ENCODE results near the gene USP31. TPM values are rescaled to one million over a fixed set of nuclear protein-coding genes. Genes with fewer than 3 reads are reported as not detected.

USP31 gene
- total and polyA plus RNA-seq, 2 donors = 2.6 to 3.7 TPM

GRCh38 chr16:23163921-23164320 lies 14.7 kb upstream of the USP31 start:
- no peaks in the 10 kb centered on the region for H3K9me3 ChIP-seq (ENCODE audit: control insufficient read depth in 2 of 2, insufficient read depth in 1 of 2, low read length in 1 of 2)
- H3K4me1 ChIP-seq (ENCODE audit: control insufficient read depth in 2 of 2, insufficient read depth in 2 of 2, low read length in 2 of 2) = no peaks in the 10 kb centered on the region
- no peak overlapping the region for H3K4me3 ChIP-seq (ENCODE audit: low read length in 2 of 2)
- no peaks in the 10 kb centered on the region for H3K27me3 ChIP-seq (ENCODE audit: control insufficient read depth in 2 of 2, insufficient read depth in 1 of 2, low read length in 1 of 2)
- H3K27ac ChIP-seq (ENCODE audit: low read depth in 1 of 2, low read length in 1 of 2) = no peak overlapping the region
- no peak for DNase-seq (ENCODE audit: low read depth in 6 of 9, low spot score in 9 of 9)
- no peaks in the 10 kb centered on the region for H3K36me3 ChIP-seq (ENCODE audit: control insufficient read depth in 2 of 2, insufficient read depth in 2 of 2, low read length in 1 of 2)
- 97% methylated on average over 2 of the region's 2 CpGs for WGBS

- Histone ChIP-seq H3K9me3 (ENCODE audit: control insufficient read depth in 2 of 2, insufficient read depth in 1 of 2, low read length in 1 of 2) (no peaks in the 10 kb centered on the region), H3K4me3 (ENCODE audit: low read length in 2 of 2) (no peak overlapping the region), H3K27me3 (ENCODE audit: control insufficient read depth in 2 of 2, insufficient read depth in 1 of 2, low read length in 1 of 2) (no peaks in the 10 kb centered on the region), H3K27ac (ENCODE audit: low read depth in 1 of 2, low read length in 1 of 2) (no peak overlapping the region), H3K36me3 (ENCODE audit: control insufficient read depth in 2 of 2, insufficient read depth in 2 of 2, low read length in 1 of 2) (no peaks in the 10 kb centered on the region), H3K4me1 (ENCODE audit: control insufficient read depth in 2 of 2, insufficient read depth in 2 of 2, low read length in 2 of 2) (no peaks in the 10 kb centered on the region)
- WGBS = 82% methylated on average over 3 of the region's 3 CpGs
- no peak for DNase-seq (ENCODE audit: low read depth in 6 of 9, low spot score in 9 of 9)
Observed at GRCh38 chr16:23160574-23160973, 11.3 kb upstream of the USP31 start.

- Histone ChIP-seq H3K4me1 (ENCODE audit: control insufficient read depth in 2 of 2, insufficient read depth in 2 of 2, low read length in 2 of 2) (no peaks in the 10 kb centered on the region), H3K27me3 (ENCODE audit: control insufficient read depth in 2 of 2, insufficient read depth in 1 of 2, low read length in 1 of 2) (peaks cover 0 to 2% of the 10 kb centered on the region in 2 donors), H3K9me3 (ENCODE audit: control insufficient read depth in 2 of 2, insufficient read depth in 1 of 2, low read length in 1 of 2) (no peaks in the 10 kb centered on the region), H3K36me3 (ENCODE audit: control insufficient read depth in 2 of 2, insufficient read depth in 2 of 2, low read length in 1 of 2) (no peaks in the 10 kb centered on the region), H3K27ac (ENCODE audit: low read depth in 1 of 2, low read length in 1 of 2) (no peak overlapping the region), H3K4me3 (ENCODE audit: low read length in 2 of 2) (no peak overlapping the region)
- no peak for DNase-seq (ENCODE audit: low read depth in 6 of 9, low spot score in 9 of 9)
- 78% methylated on average over 4 of the region's 4 CpGs for WGBS
Observed at GRCh38 chr16:23160082-23160481, 10.8 kb upstream of the USP31 start.

- Histone ChIP-seq H3K27me3 (ENCODE audit: control insufficient read depth in 2 of 2, insufficient read depth in 1 of 2, low read length in 1 of 2) (peaks cover 0 to 2% of the 10 kb centered on the region in 2 donors), H3K36me3 (ENCODE audit: control insufficient read depth in 2 of 2, insufficient read depth in 2 of 2, low read length in 1 of 2) (no peaks in the 10 kb centered on the region), H3K27ac (ENCODE audit: low read depth in 1 of 2, low read length in 1 of 2) (no peak overlapping the region), H3K4me3 (ENCODE audit: low read length in 2 of 2) (no peak overlapping the region), H3K9me3 (ENCODE audit: control insufficient read depth in 2 of 2, insufficient read depth in 1 of 2, low read length in 1 of 2) (no peaks in the 10 kb centered on the region), H3K4me1 (ENCODE audit: control insufficient read depth in 2 of 2, insufficient read depth in 2 of 2, low read length in 2 of 2) (no peaks in the 10 kb centered on the region)
- WGBS = 97% methylated on average over 6 of the region's 6 CpGs
- DNase-seq (ENCODE audit: low read depth in 6 of 9, low spot score in 9 of 9) = no peak
Observed at GRCh38 chr16:23158114-23158513, 8.9 kb upstream of the USP31 start.

- Histone ChIP-seq H3K27me3 (ENCODE audit: control insufficient read depth in 2 of 2, insufficient read depth in 1 of 2, low read length in 1 of 2) (peaks cover 0 to 6% of the 10 kb centered on the region in 2 donors), H3K36me3 (ENCODE audit: control insufficient read depth in 2 of 2, insufficient read depth in 2 of 2, low read length in 1 of 2) (no peaks in the 10 kb centered on the region), H3K9me3 (ENCODE audit: control insufficient read depth in 2 of 2, insufficient read depth in 1 of 2, low read length in 1 of 2) (no peaks in the 10 kb centered on the region), H3K27ac (ENCODE audit: low read depth in 1 of 2, low read length in 1 of 2) (no peak overlapping the region), H3K4me3 (ENCODE audit: low read length in 2 of 2) (no peak overlapping the region), H3K4me1 (ENCODE audit: control insufficient read depth in 2 of 2, insufficient read depth in 2 of 2, low read length in 2 of 2) (no peaks in the 10 kb centered on the region)
- WGBS = 70% methylated on average over 1 of the region's 1 CpG
- no peak for DNase-seq (ENCODE audit: low read depth in 6 of 9, low spot score in 9 of 9)
Observed at GRCh38 chr16:23156946-23157460, 7.8 kb upstream of the USP31 start.

- H3K27me3 ChIP-seq (ENCODE audit: control insufficient read depth in 2 of 2, insufficient read depth in 1 of 2, low read length in 1 of 2) = peaks cover 0 to 6% of the 10 kb centered on the region in 2 donors
- WGBS = 88% methylated on average over 3 of the region's 3 CpGs
Observed at GRCh38 chr16:23156110-23156509, 6.9 kb upstream of the USP31 start.

GRCh38 chr16:23155445-23156049 lies 6.3 kb upstream of the USP31 start:
- Histone ChIP-seq H3K36me3 (ENCODE audit: control insufficient read depth in 2 of 2, insufficient read depth in 2 of 2, low read length in 1 of 2) (no peaks in the 10 kb centered on the region), H3K27me3 (ENCODE audit: control insufficient read depth in 2 of 2, insufficient read depth in 1 of 2, low read length in 1 of 2) (peaks cover 0 to 6% of the 10 kb centered on the region in 2 donors), H3K4me3 (ENCODE audit: low read length in 2 of 2) (no peak overlapping the region), H3K27ac (ENCODE audit: low read depth in 1 of 2, low read length in 1 of 2) (no peak overlapping the region), H3K4me1 (ENCODE audit: control insufficient read depth in 2 of 2, insufficient read depth in 2 of 2, low read length in 2 of 2) (no peaks in the 10 kb centered on the region), H3K9me3 (ENCODE audit: control insufficient read depth in 2 of 2, insufficient read depth in 1 of 2, low read length in 1 of 2) (no peaks in the 10 kb centered on the region)
- WGBS = 37% methylated on average over 7 of the region's 7 CpGs
- DNase-seq (ENCODE audit: low read depth in 6 of 9, low spot score in 9 of 9) = no peak

More at GRCh38 chr16:23156110-23156509, 6.9 kb upstream of the USP31 start:
- H3K4me1 ChIP-seq (ENCODE audit: control insufficient read depth in 2 of 2, insufficient read depth in 2 of 2, low read length in 2 of 2) = no peaks in the 10 kb centered on the region
- no peak for DNase-seq (ENCODE audit: low read depth in 6 of 9, low spot score in 9 of 9)
- no peak overlapping the region for H3K27ac ChIP-seq (ENCODE audit: low read depth in 1 of 2, low read length in 1 of 2)
- H3K36me3 ChIP-seq (ENCODE audit: control insufficient read depth in 2 of 2, insufficient read depth in 2 of 2, low read length in 1 of 2) = no peaks in the 10 kb centered on the region
- no peak overlapping the region for H3K4me3 ChIP-seq (ENCODE audit: low read length in 2 of 2)
- no peaks in the 10 kb centered on the region for H3K9me3 ChIP-seq (ENCODE audit: control insufficient read depth in 2 of 2, insufficient read depth in 1 of 2, low read length in 1 of 2)

GRCh38 chr16:23152386-23153178 lies 3.3 kb upstream of the USP31 start:
- DNase-seq (ENCODE audit: low read depth in 6 of 9, low spot score in 9 of 9) = no peak
- H3K4me1 ChIP-seq (ENCODE audit: control insufficient read depth in 2 of 2, insufficient read depth in 2 of 2, low read length in 2 of 2) = peaks cover 3 to 4% of the 10 kb centered on the region in 2 donors
- no peaks in the 10 kb centered on the region for H3K36me3 ChIP-seq (ENCODE audit: control insufficient read depth in 2 of 2, insufficient read depth in 2 of 2, low read length in 1 of 2)
- peaks cover 0 to 11% of the 10 kb centered on the region in 2 donors for H3K27me3 ChIP-seq (ENCODE audit: control insufficient read depth in 2 of 2, insufficient read depth in 1 of 2, low read length in 1 of 2)
- no peaks in the 10 kb centered on the region for H3K9me3 ChIP-seq (ENCODE audit: control insufficient read depth in 2 of 2, insufficient read depth in 1 of 2, low read length in 1 of 2)
- H3K27ac ChIP-seq (ENCODE audit: low read depth in 1 of 2, low read length in 1 of 2) = no peak overlapping the region
- WGBS = 88% methylated on average over 12 of the region's 12 CpGs
- no peak overlapping the region for H3K4me3 ChIP-seq (ENCODE audit: low read length in 2 of 2)

GRCh38 chr16:23149993-23150364 lies 727 bp upstream of the USP31 start:
- 61% methylated on average over 4 of the region's 4 CpGs for WGBS
- H3K36me3 ChIP-seq (ENCODE audit: control insufficient read depth in 2 of 2, insufficient read depth in 2 of 2, low read length in 1 of 2) = no peaks in the 10 kb centered on the region
- no peaks in the 10 kb centered on the region for H3K9me3 ChIP-seq (ENCODE audit: control insufficient read depth in 2 of 2, insufficient read depth in 1 of 2, low read length in 1 of 2)
- H3K4me3 ChIP-seq (ENCODE audit: low read length in 2 of 2) = peak overlapping the region; percentile 63 to 87
- H3K27ac ChIP-seq (ENCODE audit: low read depth in 1 of 2, low read length in 1 of 2) = no peak overlapping the region
- peaks cover 0 to 9% of the 10 kb centered on the region in 2 donors for H3K27me3 ChIP-seq (ENCODE audit: control insufficient read depth in 2 of 2, insufficient read depth in 1 of 2, low read length in 1 of 2)
- H3K4me1 ChIP-seq (ENCODE audit: control insufficient read depth in 2 of 2, insufficient read depth in 2 of 2, low read length in 2 of 2) = peaks cover 5 to 10% of the 10 kb centered on the region in 2 donors
- DNase-seq (ENCODE audit: low read depth in 6 of 9, low spot score in 9 of 9) = no peak

Data from thymus (tissue), 11 donors.